NT2/D1 (cell line): ENCODE results near the gene ESD.

Experiments used
- SUZ12 ChIP-seq: IDR thresholded peaks from 2 replicates; pipeline ENCODE4 v1.6.1; 2011; ENCODE audit not compliant: insufficient read length, insufficient read depth; ENCODE audit errors: extremely low read depth
- YY1 ChIP-seq: IDR thresholded peaks from 2 replicates; pipeline ENCODE4 v1.6.1; 2011; ENCODE audit not compliant: insufficient read length, insufficient read depth

DNA sequence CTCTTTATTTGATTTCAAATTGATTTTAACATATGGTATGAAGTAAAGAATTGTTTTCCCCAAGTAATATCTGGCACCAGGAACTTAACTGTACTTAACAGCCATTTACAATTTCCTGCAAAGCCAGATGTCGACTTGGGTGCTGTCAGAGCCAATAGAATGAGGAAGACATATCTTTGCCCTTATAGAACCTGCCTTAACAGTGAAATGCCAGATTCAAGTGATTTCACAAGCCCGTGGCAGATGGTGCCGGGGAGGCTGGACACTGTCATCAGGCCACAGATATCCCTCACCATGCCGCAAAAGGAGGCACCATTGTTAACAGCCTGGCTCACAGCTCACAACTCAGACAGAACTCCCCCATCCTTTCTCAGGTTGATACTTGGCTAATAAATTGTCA is 48.7 kb downstream of the ESD start:
- TF ChIP-seq YY1 (no peak), SUZ12 (no peak)
